Measurements from ENCODE around the gene LHX6. TPM values are rescaled to one million over a fixed set of nuclear protein-coding genes. Genes with fewer than 3 reads are reported as not detected.
A peak's percentile ranks its signal among the peaks of the same experiment; 100 is the strongest.

Gene LHX6
- total RNA-seq, 2 experiments from 2014 or later = not detected

GRCh38 chr9:122226758-122227574 lies 1.8 kb downstream of the LHX6 start:
- no peaks in the 10 kb centered on the region for H3K36me3 Mint-ChIP-seq (ENCODE audit: low read depth)
- H3K4me1 Mint-ChIP-seq = no peaks in the 10 kb centered on the region
- no peak overlapping the region for H3K27ac Mint-ChIP-seq
- H3K4me3 Mint-ChIP-seq = no peak overlapping the region
- ChIA-PET CTCF (no interaction called here), POLR2A (no interaction called here)
- no peak for DNase-seq
- no peaks in the 10 kb centered on the region for H3K9me3 Mint-ChIP-seq
- peaks cover 38% of the 10 kb centered on the region for H3K27me3 Mint-ChIP-seq

DNA sequence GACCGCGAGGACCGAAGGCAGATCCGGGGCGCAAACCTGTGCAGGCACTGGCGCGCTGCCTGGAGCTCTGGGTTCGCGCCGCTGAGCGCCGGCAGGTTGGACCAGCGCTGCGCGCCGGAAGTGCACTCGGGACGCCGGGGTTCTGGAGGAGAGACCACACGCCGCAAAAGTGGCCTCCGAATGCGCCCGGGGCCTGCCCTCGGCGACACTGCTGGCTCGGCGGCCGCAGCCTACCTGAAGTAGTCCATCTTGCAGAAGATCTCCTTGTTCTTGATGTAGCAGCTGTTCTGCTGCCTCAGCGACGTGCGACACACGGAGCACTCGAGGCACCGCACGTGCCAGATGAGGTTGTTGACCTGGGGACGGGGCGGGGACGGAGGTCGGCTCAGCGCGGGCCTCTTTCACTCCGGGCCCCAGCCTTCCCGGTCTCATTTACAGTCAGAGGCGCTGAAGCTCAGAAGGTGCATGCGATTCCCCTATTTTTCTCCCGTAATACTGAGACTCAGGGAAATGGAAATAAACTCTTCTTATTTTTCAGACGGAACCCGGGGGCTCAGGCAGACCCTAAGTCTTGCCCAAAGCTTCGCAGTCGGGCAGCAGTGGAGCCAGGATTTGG lies 2.5 kb downstream of the LHX6 start:
- CTCF ChIA-PET = interaction anchor here (1.1 kb wide), 1 partner anchor 12 kb away, joined by 3 read pairs; no protein-coding TSS in a partner anchor
- DNase-seq = no peak
- H3K27me3 Mint-ChIP-seq = peaks cover 40% of the 10 kb centered on the region
- POLR2A ChIA-PET = no interaction called here
- H3K27ac Mint-ChIP-seq = no peak overlapping the region
- H3K4me3 Mint-ChIP-seq = no peak overlapping the region
- H3K4me1 Mint-ChIP-seq = no peaks in the 10 kb centered on the region
- H3K36me3 Mint-ChIP-seq (ENCODE audit: low read depth) = no peaks in the 10 kb centered on the region
- H3K9me3 Mint-ChIP-seq = no peaks in the 10 kb centered on the region

GRCh38 chr9:122225312-122226141 lies 3.2 kb downstream of the LHX6 start:
- POLR2A ChIA-PET = no interaction called here

DNA sequence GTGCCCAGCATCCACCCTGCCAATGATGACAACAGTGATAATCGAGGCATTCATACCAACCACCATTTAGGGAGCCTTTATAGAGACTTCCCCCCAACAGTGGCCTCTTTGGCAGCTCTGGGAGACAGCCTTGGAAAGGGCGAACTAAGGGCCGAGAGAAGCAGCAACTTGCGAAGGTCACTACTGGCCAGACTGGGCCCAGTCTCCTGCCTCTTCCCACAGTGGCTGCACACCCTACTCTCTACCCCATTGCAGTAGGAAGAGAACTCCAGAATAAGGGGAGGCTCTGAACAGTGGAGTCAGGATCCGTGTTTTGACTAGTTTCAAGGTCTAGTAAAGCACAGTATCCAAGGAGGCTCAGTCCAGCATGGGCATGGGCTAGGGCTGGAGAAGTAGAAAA lies 5.3 kb downstream of the LHX6 start:
- CTCF ChIA-PET = no interaction called here
- Mint-ChIP-seq H3K27ac (no peak overlapping the region), H3K4me3 (no peak overlapping the region), H3K27me3 (peaks cover 67% of the 10 kb centered on the region), H3K9me3 (no peaks in the 10 kb centered on the region), H3K36me3 (ENCODE audit: low read depth) (no peaks in the 10 kb centered on the region), H3K4me1 (peaks cover 16% of the 10 kb centered on the region)
- no peak for DNase-seq
- POLR2A ChIA-PET = no interaction called here

More at GRCh38 chr9:122225312-122226141, 3.2 kb downstream of the LHX6 start:
- Mint-ChIP-seq H3K9me3 (no peaks in the 10 kb centered on the region), H3K36me3 (ENCODE audit: low read depth) (no peaks in the 10 kb centered on the region), H3K27ac (no peak overlapping the region), H3K4me3 (no peak overlapping the region), H3K4me1 (no peaks in the 10 kb centered on the region), H3K27me3 (peaks cover 46% of the 10 kb centered on the region)
- DNase-seq = no peak
- CTCF ChIA-PET = interaction anchor here (1.1 kb wide), 1 partner anchor 11 kb away, joined by 3 read pairs; no protein-coding TSS in a partner anchor

DNA sequence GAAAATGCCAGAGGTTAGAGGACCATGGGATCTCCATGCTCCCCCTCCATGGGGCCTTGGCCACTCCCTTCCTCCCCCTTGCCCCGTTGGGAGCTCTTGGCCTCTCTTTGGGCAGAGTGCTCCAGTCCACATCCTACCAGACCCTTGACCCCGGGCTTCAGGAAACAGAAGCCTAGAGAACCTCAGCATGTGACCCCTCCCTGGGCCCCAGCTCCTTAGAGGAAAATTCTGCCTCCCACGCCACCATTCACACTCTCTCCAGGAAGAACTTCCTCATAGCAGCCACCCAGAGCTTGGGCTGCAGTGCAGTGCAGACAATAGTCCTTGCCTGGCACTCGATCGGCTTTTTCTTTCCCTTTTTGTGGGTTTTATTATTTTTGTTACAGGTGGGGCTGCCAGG lies 6.0 kb downstream of the LHX6 start:
- Mint-ChIP-seq H3K9me3 (no peaks in the 10 kb centered on the region), H3K27me3 (peaks cover 71% of the 10 kb centered on the region), H3K36me3 (ENCODE audit: low read depth) (no peaks in the 10 kb centered on the region), H3K4me3 (no peak overlapping the region), H3K4me1 (peaks cover 23% of the 10 kb centered on the region), H3K27ac (no peak overlapping the region)
- ChIA-PET CTCF (no interaction called here), POLR2A (no interaction called here)
- DNase-seq = no peak

- H3K27me3 Mint-ChIP-seq = peaks cover 74% of the 10 kb centered on the region
- H3K4me1 Mint-ChIP-seq = peaks cover 23% of the 10 kb centered on the region
- no peak overlapping the region for H3K4me3 Mint-ChIP-seq
- DNase-seq = no peak
- H3K36me3 Mint-ChIP-seq (ENCODE audit: low read depth) = no peaks in the 10 kb centered on the region
- no peaks in the 10 kb centered on the region for H3K9me3 Mint-ChIP-seq
- POLR2A ChIA-PET = no interaction called here
- H3K27ac Mint-ChIP-seq = no peak overlapping the region
- CTCF ChIA-PET = no interaction called here
Observed at GRCh38 chr9:122221183-122221811, 7.5 kb downstream of the LHX6 start.

DNA sequence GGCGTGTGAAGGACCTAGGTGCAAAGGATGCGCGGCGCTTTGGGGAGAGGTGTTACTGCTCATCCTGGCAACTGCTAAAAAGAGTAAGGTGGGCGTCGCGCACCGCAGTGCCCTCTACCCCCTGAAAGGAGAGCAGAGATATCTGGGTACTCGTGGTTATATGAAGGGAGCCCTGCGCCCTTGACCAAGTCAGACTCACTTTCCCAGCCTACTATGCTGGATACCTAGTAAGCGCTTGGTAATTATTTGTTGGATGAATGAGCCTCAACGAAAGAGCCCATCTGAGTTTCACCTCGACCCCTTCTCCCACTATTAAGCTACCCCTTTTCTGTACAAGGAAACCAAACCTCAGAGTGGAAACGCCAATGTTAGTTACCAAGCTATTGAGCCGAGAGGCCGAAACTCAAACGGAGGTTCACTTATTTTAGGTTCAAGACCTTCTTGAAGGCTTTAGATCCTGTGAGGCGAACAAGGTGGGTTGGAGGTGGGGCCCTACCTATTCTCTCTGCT lies 8.0 kb downstream of the LHX6 start:
- Mint-ChIP-seq H3K36me3 (ENCODE audit: low read depth) (no peaks in the 10 kb centered on the region), H3K9me3 (no peaks in the 10 kb centered on the region), H3K4me3 (no peak overlapping the region), H3K4me1 (peaks cover 23% of the 10 kb centered on the region), H3K27ac (no peak overlapping the region), H3K27me3 (peaks cover 79% of the 10 kb centered on the region)
- ChIA-PET CTCF (interaction anchor here (0.5 kb wide), 1 partner anchor 225 kb away, joined by 3 read pairs; no protein-coding TSS in a partner anchor), POLR2A (no interaction called here)
- no peak for DNase-seq

GRCh38 chr9:122219856-122220672 lies 8.7 kb downstream of the LHX6 start:
- no peaks in the 10 kb centered on the region for H3K36me3 Mint-ChIP-seq (ENCODE audit: low read depth)
- ChIA-PET CTCF (interaction anchor here (0.5 kb wide), 1 partner anchor 226 kb away, joined by 3 read pairs; no protein-coding TSS in a partner anchor), POLR2A (no interaction called here)
- H3K4me1 Mint-ChIP-seq = peaks cover 23% of the 10 kb centered on the region
- H3K27me3 Mint-ChIP-seq = peaks cover 85% of the 10 kb centered on the region
- no peak for DNase-seq
- H3K27ac Mint-ChIP-seq = no peak overlapping the region
- peak overlapping the region; percentile 47 for H3K4me3 Mint-ChIP-seq
- no peaks in the 10 kb centered on the region for H3K9me3 Mint-ChIP-seq

- H3K9me3 Mint-ChIP-seq = no peaks in the 10 kb centered on the region
- peak; percentile 14 for DNase-seq
Observed at GRCh38 chr9:122218935-122219855, 9.6 kb downstream of the LHX6 start.

GRCh38 chr9:122218071-122218934 lies 10.5 kb downstream of the LHX6 start:
- Mint-ChIP-seq H3K4me3 (peak overlapping the region; percentile 47), H3K27me3 (peaks cover 90% of the 10 kb centered on the region), H3K36me3 (ENCODE audit: low read depth) (no peaks in the 10 kb centered on the region), H3K9me3 (no peaks in the 10 kb centered on the region), H3K4me1 (peaks cover 29% of the 10 kb centered on the region), H3K27ac (no peak overlapping the region)
- POLR2A ChIA-PET = no interaction called here
- no peak for DNase-seq
- CTCF ChIA-PET = no interaction called here

More at GRCh38 chr9:122218935-122219855, 9.6 kb downstream of the LHX6 start:
- no peaks in the 10 kb centered on the region for H3K36me3 Mint-ChIP-seq (ENCODE audit: low read depth)
- CTCF ChIA-PET = no interaction called here
- H3K4me3 Mint-ChIP-seq = peak overlapping the region; percentile 47
- POLR2A ChIA-PET = no interaction called here
- no peak overlapping the region for H3K27ac Mint-ChIP-seq
- peaks cover 27% of the 10 kb centered on the region for H3K4me1 Mint-ChIP-seq
- peaks cover 90% of the 10 kb centered on the region for H3K27me3 Mint-ChIP-seq

Measured in activated CD4-positive, alpha-beta T cell treated with anti-CD3 and anti-CD28 coated beads, Interleukin-2, amount 10 ng/mL, durations not matched to agents 7 days and 5 days (primary cell).